KMS-11 (cell line): Measurements from ENCODE around the gene GPER1.
"Not testable (repeated sequence)": the region's sequence is repeated elsewhere in the genome, so short reads cannot be mapped to it uniquely, and the experiment has no call there.

ENCODE experiments used
- H2AFZ ChIP-seq: fragments of 200-600 bp; sonication (generic); 2 replicates; pipeline ENCODE4 v1.6.1; 2016; ENCODE audit warnings: antibody characterized with exemption, mixed run types, low read depth
- H3K27ac ChIP-seq: fragments of 200-600 bp; sonication (generic); 2 replicates; pipeline ENCODE4 v1.6.1; 2016; ENCODE audit warnings: mild to moderate bottlenecking, mixed run types
- H3K27me3 ChIP-seq: fragments of 200-600 bp; sonication (generic); 2 replicates; pipeline ENCODE4 v1.6.1; 2017; ENCODE audit warnings: mild to moderate bottlenecking, low read depth, mixed run types, moderate library complexity; ENCODE audit not compliant: insufficient read depth
- H3K36me3 ChIP-seq: fragments of 200-600 bp; sonication (generic); 2 replicates; pipeline ENCODE4 v1.6.1; 2017; ENCODE audit warnings: mild to moderate bottlenecking, mixed run types; ENCODE audit not compliant: insufficient read depth
- H3K4me1 ChIP-seq: fragments of 200-600 bp; sonication (generic); 2 replicates; pipeline ENCODE4 v1.6.1; 2016; ENCODE audit warnings: mild to moderate bottlenecking, low read depth, mixed run types; ENCODE audit not compliant: poor library complexity, severe bottlenecking
- H3K4me2 ChIP-seq: fragments of 200-600 bp; sonication (generic); 2 replicates; pipeline ENCODE4 v1.7.0; 2016; ENCODE audit warnings: mild to moderate bottlenecking, mixed run types
- H3K4me3 ChIP-seq: fragments of 200-600 bp; sonication (generic); IDR thresholded peaks from 2 replicates; pipeline ENCODE4 v1.6.1; 2017; ENCODE audit warnings: low read depth, low read length, mixed read lengths; ENCODE audit not compliant: insufficient read depth
- H3K79me2 ChIP-seq: fragments of 200-600 bp; sonication (generic); 2 replicates; pipeline ENCODE4 v1.6.1; 2016; ENCODE audit warnings: low read depth, mixed run types; ENCODE audit not compliant: insufficient read depth
- H3K9ac ChIP-seq: fragments of 200-600 bp; sonication (generic); 2 replicates; pipeline ENCODE4 v1.6.1; 2016; ENCODE audit warnings: mild to moderate bottlenecking, mixed run types
- H4K20me1 ChIP-seq: fragments of 200-600 bp; sonication (generic); 2 replicates; pipeline ENCODE4 v1.6.1; 2016; ENCODE audit warnings: mild to moderate bottlenecking, mixed run types; ENCODE audit not compliant: insufficient read depth
- TF ChIP-seq, protein P1 (sequence below): fragments of 200-600 bp; sonication (generic); conservative IDR thresholded peaks from 2 replicates; pipeline ENCODE4 v1.6.1; 2017; ENCODE audit warnings: low read depth, mild to moderate bottlenecking, antibody characterized with exemption, low read length, moderate library complexity, mixed read lengths

Gene GPER1

DNA sequence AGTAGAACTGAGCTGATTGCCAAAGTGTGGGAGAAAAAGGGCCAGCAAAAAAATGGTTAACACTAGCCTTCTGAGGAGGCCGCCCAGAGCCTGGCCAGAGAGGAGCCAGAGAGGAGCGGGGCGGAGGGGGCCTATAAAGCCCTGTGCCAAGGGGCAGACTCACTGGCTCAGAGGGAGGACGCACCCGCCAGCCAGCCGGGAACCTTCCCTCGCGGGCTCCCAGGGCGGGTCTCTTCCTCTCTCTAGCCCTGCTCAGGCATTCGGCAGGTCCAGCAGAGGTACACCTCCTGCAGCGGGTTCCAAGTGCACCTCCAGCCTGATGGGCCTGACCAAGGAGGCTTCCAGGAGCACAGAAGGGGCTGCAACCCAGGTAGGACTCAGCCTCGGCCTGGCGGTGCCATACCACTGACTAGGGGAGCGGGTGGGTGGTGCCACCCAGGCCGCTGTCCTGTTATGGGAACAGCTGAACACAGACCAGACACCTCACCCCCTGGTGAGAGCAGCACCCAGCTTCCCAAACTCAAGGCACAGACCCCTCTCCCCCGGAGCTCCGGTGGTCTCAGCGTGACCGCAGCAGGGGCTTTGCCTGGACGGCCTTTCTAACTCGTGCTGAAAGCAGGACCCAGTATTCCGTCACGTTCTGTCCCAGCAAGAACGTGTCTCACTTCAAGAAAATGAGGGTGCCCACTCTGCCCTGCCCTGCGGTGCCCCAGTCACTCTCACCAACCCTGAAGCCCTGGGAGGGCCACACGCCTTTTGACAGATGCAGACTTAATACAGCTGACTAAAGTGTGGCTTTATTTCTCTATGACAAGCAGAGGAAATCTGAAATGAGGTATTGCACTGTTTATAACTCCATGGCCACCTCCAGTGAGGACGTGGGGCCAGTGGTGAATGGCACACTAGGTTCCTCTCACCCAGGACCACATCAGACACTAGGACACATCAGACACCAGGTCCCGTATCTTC lies at the start of gene GPER1:
GPER1 (plus strand) TSS at position 162 of the 969 bp plus-strand sequence. CDS start 3,616 bp downstream, outside the sequence.
- H3K79me2 ChIP-seq, result no peaks in the 10 kb centered on the region
- H3K4me1 ChIP-seq, result no peaks in the 10 kb centered on the region
- H3K9ac ChIP-seq, result no peak within 1 kb of the TSS
- H3K27ac ChIP-seq, result no peak within 1 kb of the TSS
- no peaks in the 10 kb centered on the region for H4K20me1 ChIP-seq
- TF ChIP-seq, protein P1, sequence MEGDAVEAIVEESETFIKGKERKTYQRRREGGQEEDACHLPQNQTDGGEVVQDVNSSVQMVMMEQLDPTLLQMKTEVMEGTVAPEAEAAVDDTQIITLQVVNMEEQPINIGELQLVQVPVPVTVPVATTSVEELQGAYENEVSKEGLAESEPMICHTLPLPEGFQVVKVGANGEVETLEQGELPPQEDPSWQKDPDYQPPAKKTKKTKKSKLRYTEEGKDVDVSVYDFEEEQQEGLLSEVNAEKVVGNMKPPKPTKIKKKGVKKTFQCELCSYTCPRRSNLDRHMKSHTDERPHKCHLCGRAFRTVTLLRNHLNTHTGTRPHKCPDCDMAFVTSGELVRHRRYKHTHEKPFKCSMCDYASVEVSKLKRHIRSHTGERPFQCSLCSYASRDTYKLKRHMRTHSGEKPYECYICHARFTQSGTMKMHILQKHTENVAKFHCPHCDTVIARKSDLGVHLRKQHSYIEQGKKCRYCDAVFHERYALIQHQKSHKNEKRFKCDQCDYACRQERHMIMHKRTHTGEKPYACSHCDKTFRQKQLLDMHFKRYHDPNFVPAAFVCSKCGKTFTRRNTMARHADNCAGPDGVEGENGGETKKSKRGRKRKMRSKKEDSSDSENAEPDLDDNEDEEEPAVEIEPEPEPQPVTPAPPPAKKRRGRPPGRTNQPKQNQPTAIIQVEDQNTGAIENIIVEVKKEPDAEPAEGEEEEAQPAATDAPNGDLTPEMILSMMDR, result no peak
- no peak within 1 kb of the TSS for H3K4me3 ChIP-seq
- H2AFZ ChIP-seq, result no peak within 1 kb of the TSS
- no peak within 1 kb of the TSS for H3K4me2 ChIP-seq
- no peaks in the 10 kb centered on the region for H3K27me3 ChIP-seq
- H3K36me3 ChIP-seq, result no peaks in the 10 kb centered on the region

DNA sequence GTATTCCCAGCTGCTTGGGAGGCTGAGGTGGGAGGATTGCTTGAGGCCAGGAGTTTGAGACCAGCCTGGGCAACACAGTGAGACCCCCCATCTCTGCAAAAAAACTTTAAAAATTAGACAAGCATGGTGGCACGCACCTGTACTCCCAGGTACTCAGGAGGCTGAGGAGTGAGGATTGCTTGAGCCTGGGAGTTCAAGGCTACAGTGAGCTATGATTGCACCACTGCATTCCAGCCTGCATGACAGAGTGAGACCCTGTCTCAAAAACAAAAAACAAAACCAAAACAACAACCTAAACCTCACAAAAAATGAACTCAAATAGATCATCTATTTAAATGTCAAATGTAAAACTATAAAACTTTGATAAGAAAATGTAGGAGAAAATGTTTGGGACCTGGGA lies 47.7 kb upstream of the GPER1 start:
- not testable (repeated sequence) for H4K20me1 ChIP-seq, H3K4me3 ChIP-seq, H3K79me2 ChIP-seq, H3K9ac ChIP-seq, H3K27me3 ChIP-seq, H3K36me3 ChIP-seq, H3K4me2 ChIP-seq, H3K27ac ChIP-seq, H2AFZ ChIP-seq
- H3K4me1 ChIP-seq, result peaks cover 16% of the 10 kb centered on the region

DNA sequence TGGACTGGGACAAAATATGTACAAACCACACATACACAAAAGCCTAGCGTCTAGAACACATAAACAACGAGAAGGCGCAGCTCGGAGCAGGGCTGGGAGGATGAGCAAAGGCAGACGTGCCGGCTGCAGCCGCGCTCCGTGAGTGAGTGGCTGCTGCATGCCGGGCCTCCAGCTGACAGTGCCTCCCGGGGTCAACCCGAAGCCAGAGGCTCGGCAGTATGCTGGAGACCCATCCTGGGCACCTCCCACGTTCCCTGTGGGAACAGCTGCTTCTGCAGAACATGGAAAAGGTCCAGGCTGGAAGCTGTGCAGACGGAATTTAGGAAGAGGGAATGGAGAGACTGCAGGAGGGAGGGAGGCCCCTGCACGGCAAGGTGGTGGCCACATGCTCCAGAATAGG lies 47.1 kb upstream of the GPER1 start:
- Histone ChIP-seq H2AFZ (no peak overlapping the region), H3K79me2 (no peaks in the 10 kb centered on the region), H3K27me3 (no peaks in the 10 kb centered on the region), H3K36me3 (no peaks in the 10 kb centered on the region), H3K4me2 (no peak overlapping the region), H3K4me3 (no peak overlapping the region), H3K9ac (no peak overlapping the region), H3K4me1 (peaks cover 21% of the 10 kb centered on the region), H4K20me1 (0 out of 2 replicates have a peak, but pooled peaks cover 5% of the 10 kb centered on the region), H3K27ac (no peak overlapping the region)
- TF ChIP-seq, protein P1, result no peak

DNA sequence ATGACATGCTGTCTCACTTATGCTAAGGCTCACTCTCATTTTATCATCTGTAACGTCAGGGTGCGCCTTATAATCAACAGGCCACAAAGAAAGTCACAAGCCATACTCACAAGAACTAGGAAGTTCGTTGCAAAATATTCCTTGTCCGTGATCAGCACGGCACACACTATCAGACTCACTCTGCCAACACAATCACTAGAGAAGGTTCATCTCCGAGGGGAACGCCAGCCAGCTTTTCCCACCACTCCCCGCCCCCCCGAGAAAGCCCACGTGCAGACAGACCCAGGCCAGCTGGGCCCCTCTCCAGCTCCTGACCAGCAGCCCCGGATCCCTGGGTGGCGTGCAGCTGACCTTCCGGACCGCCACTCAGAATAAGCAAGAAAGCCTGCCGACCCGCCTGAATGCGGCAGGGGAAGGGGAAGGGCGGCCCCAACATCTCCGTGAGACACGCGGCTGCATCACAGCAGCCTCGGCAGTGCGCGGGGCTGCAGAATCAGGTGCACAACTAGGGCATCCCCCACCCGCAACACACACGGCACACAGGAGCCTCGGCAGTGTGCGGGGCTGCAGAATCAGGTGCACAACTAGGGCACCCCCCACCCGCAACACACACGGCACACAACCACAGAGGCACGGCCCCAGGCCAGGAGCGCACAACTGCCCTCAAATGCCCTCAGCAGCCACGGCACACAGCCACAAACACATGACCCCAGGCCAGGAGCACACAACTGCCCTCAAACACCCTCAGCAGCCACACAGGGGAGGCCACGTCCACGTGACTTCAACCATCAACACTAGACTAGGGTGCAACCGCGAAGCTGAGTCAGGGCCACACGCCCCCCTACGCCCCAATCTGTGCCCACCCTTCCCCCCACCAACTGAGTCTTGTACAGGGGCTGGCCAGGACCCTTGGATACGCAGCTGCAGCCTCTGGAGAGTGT lies 46.1 kb upstream of the GPER1 start:
- Histone ChIP-seq H3K27ac (no peak overlapping the region), H2AFZ (no peak overlapping the region), H3K36me3 (no peaks in the 10 kb centered on the region), H3K4me1 (peaks cover 21% of the 10 kb centered on the region), H3K9ac (no peak overlapping the region), H3K4me2 (no peak overlapping the region), H3K79me2 (no peaks in the 10 kb centered on the region), H4K20me1 (0 out of 2 replicates have a peak, but pooled peaks cover 5% of the 10 kb centered on the region), H3K27me3 (no peaks in the 10 kb centered on the region), H3K4me3 (no peak overlapping the region)
- TF ChIP-seq, protein P1, result no peak
